Cardiac muscle cell (in vitro differentiated cells and primary cell): Measurements from ENCODE around the gene PHF11. TPM values are rescaled to one million over a fixed set of nuclear protein-coding genes. Genes with fewer than 3 reads are reported as not detected.
A peak's percentile ranks its signal among the peaks of the same experiment; 100 is the strongest.

Experiments used
- DNase-seq, 2 donors: peaks; one replicate each; pipeline versions ENCODE4 v3.0.0 to v3.0.0-alpha.2; 2010 to 2017; ENCODE audit warnings: low read depth in 1 of 2, low spot score in 1 of 2
- H3K27ac ChIP-seq: fragments of 200-600 bp; sonication (generic); 2 replicates; pipeline ENCODE4 v1.5.1; 2016
- H3K27me3 ChIP-seq: fragments of 200-600 bp; sonication (generic); 2 replicates; pipeline ENCODE4 v1.6.0; 2016; ENCODE audit warnings: control low read depth
- H3K36me3 ChIP-seq: fragments of 200-600 bp; sonication (generic); 2 replicates; pipeline ENCODE4 v1.5.1; 2016; ENCODE audit warnings: control low read depth
- H3K4me1 ChIP-seq: fragments of 200-600 bp; sonication (generic); 2 replicates; pipeline ENCODE4 v1.8.1; 2017; ENCODE audit warnings: low read depth, mild to moderate bottlenecking, mixed run types
- H3K4me3 ChIP-seq: fragments of 200-600 bp; sonication (generic); 2 replicates; pipeline ENCODE4 v1.5.1; 2016; ENCODE audit warnings: mild to moderate bottlenecking
- H3K9me3 ChIP-seq: fragments of 200-600 bp; sonication (generic); 2 replicates; pipeline ENCODE4 v1.5.1; 2017; ENCODE audit warnings: low read depth, mild to moderate bottlenecking, control low read depth
- CTCF ChIP-seq: IDR thresholded peaks from 2 replicates; pipeline ENCODE4 v1.5.1; 2012; ENCODE audit warnings: low read depth, mild to moderate bottlenecking, low read length
- polyA plus RNA-seq: library from polyadenylated mRNA; unstranded; fragments of >200 nt; fragmentation: Nextera tagmentation; extraction: Ambion mirVana; gene quantifications from 2 replicates; pipeline ENCODE4 v1.2.1, GENCODE V29; 2016
- total RNA-seq: library from RNA; depleted of rRNA; stranded (reverse); fragments of >200 nt; gene quantifications from 2 replicates; pipeline ENCODE4 v1.2.3, GENCODE V29; 2016

Gene PHF11
- total and polyA plus RNA-seq, 2 experiments from 2014 or later, result 4.8 to 9.5 TPM

GRCh38 chr13:49459580-49459979 is 36.2 kb upstream of the PHF11 start:
- no peak for DNase-seq
- TF ChIP-seq CTCF, result no peak
- Histone ChIP-seq H3K27ac (no peak overlapping the region), H3K4me1 (no peaks in the 10 kb centered on the region), H3K4me3 (no peak overlapping the region), H3K36me3 (peaks cover 24% of the 10 kb centered on the region), H3K9me3 (no peaks in the 10 kb centered on the region), H3K27me3 (no peaks in the 10 kb centered on the region)

- Histone ChIP-seq H3K36me3 (peaks cover 36% of the 10 kb centered on the region), H3K9me3 (no peaks in the 10 kb centered on the region)
These were observed 31.7 kb upstream of the PHF11 start for GRCh38 chr13:49464085-49464484.

GRCh38 chr13:49464621-49465325 is 31.0 kb upstream of the PHF11 start:
- Histone ChIP-seq H3K4me3 (no peak overlapping the region), H3K27ac (no peak overlapping the region), H3K36me3 (peaks cover 39% of the 10 kb centered on the region), H3K27me3 (no peaks in the 10 kb centered on the region), H3K4me1 (no peaks in the 10 kb centered on the region), H3K9me3 (no peaks in the 10 kb centered on the region)
- no peak for TF ChIP-seq CTCF
- peak in 1 of 2 donors; percentile 25 for DNase-seq

More at GRCh38 chr13:49464085-49464484, 31.7 kb upstream of the PHF11 start:
- Histone ChIP-seq H3K27me3 (no peaks in the 10 kb centered on the region), H3K27ac (no peak overlapping the region), H3K4me3 (no peak overlapping the region), H3K4me1 (no peaks in the 10 kb centered on the region)
- no peak for TF ChIP-seq CTCF
- no peak for DNase-seq

DNA sequence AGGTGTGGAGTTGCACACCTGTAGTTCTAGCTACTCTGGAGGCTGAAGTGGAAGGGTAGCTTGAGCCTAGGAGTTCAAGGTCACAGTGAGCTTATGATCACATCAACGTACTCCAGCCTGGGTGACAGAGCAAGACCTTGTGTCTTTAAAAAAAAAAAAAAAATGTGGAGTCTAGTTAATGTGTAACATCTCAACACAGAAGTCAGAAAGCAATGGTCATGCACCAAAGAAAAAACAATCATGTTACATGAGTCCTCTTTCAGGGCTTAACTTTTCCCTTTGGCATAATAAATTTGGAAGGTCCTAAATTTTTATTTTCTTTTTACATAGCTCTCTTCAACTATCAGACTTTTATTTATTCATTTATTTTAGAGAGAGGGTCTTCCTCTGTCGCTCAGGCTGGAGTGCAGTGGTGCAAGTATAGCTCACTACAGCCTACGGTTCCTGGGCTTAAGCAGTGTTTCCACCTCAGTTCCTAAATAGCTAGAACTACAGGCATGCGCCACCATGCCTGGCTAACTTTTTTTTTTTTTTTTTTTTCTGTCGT is 29.4 kb upstream of the PHF11 start:
- H3K27me3 ChIP-seq, result no peaks in the 10 kb centered on the region
- no peak for DNase-seq
- H3K9me3 ChIP-seq, result no peaks in the 10 kb centered on the region
- no peaks in the 10 kb centered on the region for H3K4me1 ChIP-seq
- H3K4me3 ChIP-seq, result no peak overlapping the region
- H3K27ac ChIP-seq, result no peak overlapping the region
- TF ChIP-seq CTCF, result no peak
- peaks cover 38% of the 10 kb centered on the region for H3K36me3 ChIP-seq

DNA sequence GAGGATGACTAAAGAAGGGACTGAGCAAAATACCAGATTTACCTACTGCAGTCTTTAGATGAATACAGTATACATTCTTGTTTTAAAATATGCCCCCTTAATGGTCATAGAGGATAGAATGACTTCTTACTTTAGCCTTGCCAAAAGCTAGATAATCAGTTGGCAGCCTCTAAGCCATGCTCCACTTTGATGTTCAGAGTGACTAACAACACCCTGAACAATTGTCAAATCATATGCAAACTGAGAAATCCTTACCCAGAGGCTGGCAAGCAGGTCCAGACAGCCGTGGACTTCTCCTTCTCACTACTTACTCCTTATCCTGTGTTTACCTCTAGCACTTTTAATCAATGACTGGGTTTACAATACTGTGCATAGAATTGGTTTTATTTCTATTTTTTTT is 23.6 kb upstream of the PHF11 start:
- Histone ChIP-seq H3K4me3 (no peak overlapping the region), H3K9me3 (no peaks in the 10 kb centered on the region), H3K36me3 (peaks cover 32% of the 10 kb centered on the region), H3K4me1 (no peaks in the 10 kb centered on the region), H3K27ac (no peak overlapping the region), H3K27me3 (no peaks in the 10 kb centered on the region)
- no peak for TF ChIP-seq CTCF
- DNase-seq, result peak in 1 of 2 donors; percentile 22
